ENCODE measurements around the gene C1QTNF2. TPM values are rescaled to one million over a fixed set of nuclear protein-coding genes. Genes with fewer than 3 reads are reported as not detected.

C1QTNF2 gene
- total RNA-seq, 4 donors from 2014 or later, result 1.5 to 5.7 (median 3.3) TPM

Small RNAs within 50 kb of the gene (small RNA-seq; reads per million reads assigned to genes)
- not detected for gene AC112191.3

Other genes with a start within 250 kb of the C1QTNF2 start
- gene FABP6, start 141.1 kb downstream of the C1QTNF2 start, total RNA-seq, result not detected
- 1 to 10 TPM in 1 of 4 donors, under 1 TPM in 2, not detected in 1; 0.44 to 1.5 (median 0.63) TPM for gene CCNJL, start 58.1 kb downstream of the C1QTNF2 start, total RNA-seq
- 10 to 100 TPM in 1 of 4 donors, 1 to 10 TPM in 3; 5.7 to 12.5 (median 7.1) TPM for gene FAM200C, start 29.4 kb upstream of the C1QTNF2 start, total RNA-seq
- 10 to 100 TPM; 68.2 to 76.8 (median 71.1) TPM for gene SLU7, start 48.5 kb upstream of the C1QTNF2 start, total RNA-seq
- 10 to 100 TPM in 1 of 4 donors, 1 to 10 TPM in 3; 3.7 to 11.1 (median 6.8) TPM for gene PTTG1, start 51.2 kb upstream of the C1QTNF2 start, total RNA-seq